Loucy (cell line): ENCODE data around the gene MARCKS.

Experiments used
- CTCF ChIP-seq: fragments of 200-600 bp; sonication (generic); conservative IDR thresholded peaks from 2 replicates; pipeline ENCODE4 v1.5.1; 2014; ENCODE audit warnings: mild to moderate bottlenecking, antibody characterized with exemption, low read length
- EZH2phosphoT487 ChIP-seq: fragments of 200-600 bp; IDR thresholded peaks from 2 replicates; pipeline ENCODE4 v1.6.1; 2018; ENCODE audit warnings: antibody characterized with exemption, mild to moderate bottlenecking, moderate library complexity, borderline replicate concordance

- no peak for TF ChIP-seq CTCF
- TF ChIP-seq EZH2phosphoT487: no peak
Observed at GRCh38 chr6:113848811-113849210, 8.3 kb upstream of the MARCKS start.
